CD14-positive monocyte (primary cell): ENCODE data around the gene PDPK1. TPM values are rescaled to one million over a fixed set of nuclear protein-coding genes. Genes with fewer than 3 reads are reported as not detected.

Experiments used
- DNase-seq, 3 donors: peaks; one replicate each; pipeline ENCODE4 v3.0.0-alpha.2; 2011 to 2022
- H2AFZ ChIP-seq: 2 replicates; pipeline ENCODE4 v1.6.0; 2012; ENCODE audit warnings: mild to moderate bottlenecking, low read depth, low read length, inconsistent platforms; ENCODE audit not compliant: insufficient read depth, poor library complexity, severe bottlenecking
- H3K27ac ChIP-seq, 2 donors: 1 replicate in 1 of 2; 2 replicates in 1 of 2; pipeline ENCODE4 v1.5.1; 2012 to 2013; ENCODE audit warnings: low read length in 2 of 2, control low read depth in 1 of 2, inconsistent platforms in 1 of 2, low read depth in 1 of 2, mild to moderate bottlenecking in 1 of 2
- H3K27me3 ChIP-seq, 2 donors: one replicate each; pipeline versions ENCODE4 v1.6.0 to v1.6.1; 2011 to 2013; ENCODE audit warnings: low read length in 2 of 2; ENCODE audit not compliant: control insufficient read depth in 2 of 2, insufficient read depth in 2 of 2
- H3K36me3 ChIP-seq, 2 donors: replicated peaks in 1 of 2; 1 replicate in 1 of 2; 2 replicates in 1 of 2; pipeline versions ENCODE4 v1.5.1 to v1.6.1; 2012 to 2013; ENCODE audit warnings: low read length in 2 of 2, control low read depth in 1 of 2, inconsistent platforms in 1 of 2, mild to moderate bottlenecking in 1 of 2; ENCODE audit not compliant: insufficient read depth in 2 of 2, control insufficient read depth in 1 of 2
- H3K4me1 ChIP-seq, 2 donors: 1 replicate in 1 of 2; 2 replicates in 1 of 2; pipeline versions ENCODE4 v1.5.1 to v1.6.1; 2012 to 2013; ENCODE audit warnings: low read length in 2 of 2, control low read depth in 1 of 2, inconsistent platforms in 1 of 2, mild to moderate bottlenecking in 1 of 2, moderate library complexity in 1 of 2; ENCODE audit not compliant: insufficient read depth in 2 of 2, control insufficient read depth in 1 of 2
- H3K4me2 ChIP-seq: replicated peaks from 2 replicates; pipeline ENCODE3; 2012; ENCODE audit warnings: low read length, moderate library complexity, mild to moderate bottlenecking; ENCODE audit not compliant: poor library complexity, severe bottlenecking; ENCODE audit errors: extremely low read depth
- H3K4me3 ChIP-seq, 3 experiments: fragments of 200-600 bp in 1 of 3; sonication (generic) in 1 of 3; replicated peaks in 1 of 3; 1 replicate in 2 of 3; 2 replicates in 1 of 3; pipeline ENCODE4 v1.5.1; 2011 to 2013; ENCODE audit warnings: low read length in 3 of 3, mild to moderate bottlenecking in 3 of 3, control low read depth in 2 of 3, low read depth in 2 of 3, inconsistent platforms in 1 of 3, moderate library complexity in 1 of 3
- H3K79me2 ChIP-seq: 2 replicates; pipeline ENCODE4 v1.6.0; 2012; ENCODE audit warnings: mild to moderate bottlenecking, control low read depth, inconsistent platforms, low read length, moderate library complexity; ENCODE audit not compliant: insufficient read depth
- H3K9ac ChIP-seq: 2 replicates; pipeline ENCODE4 v1.6.0; 2017; ENCODE audit warnings: low read length, mild to moderate bottlenecking; ENCODE audit not compliant: insufficient read depth, poor library complexity, severe bottlenecking
- H3K9me3 ChIP-seq, 2 donors: replicated peaks in 1 of 2; 1 replicate in 1 of 2; 2 replicates in 1 of 2; pipeline versions ENCODE4 v1.5.1 to v1.6.1; 2012 to 2013; ENCODE audit warnings: low read length in 2 of 2, control low read depth in 1 of 2; ENCODE audit not compliant: control insufficient read depth in 1 of 2, insufficient read depth in 1 of 2
- H4K20me1 ChIP-seq: 2 replicates; pipeline ENCODE4 v1.6.0; 2012; ENCODE audit warnings: mild to moderate bottlenecking, low read length, control low read depth, moderate library complexity; ENCODE audit not compliant: insufficient read depth
- H3K27ac Mint-ChIP-seq, 7 donors: one replicate each; pipeline ENCODE4 v1.8.0; 2020; ENCODE audit warnings: mild to moderate bottlenecking in 7 of 7, mixed read lengths in 7 of 7, moderate library complexity in 6 of 7, inconsistent platforms in 2 of 7
- H3K27me3 Mint-ChIP-seq, 3 donors: one replicate each; pipeline ENCODE4 v1.8.0; 2021 to 2022; ENCODE audit warnings: low read depth in 3 of 3, mild to moderate bottlenecking in 3 of 3, mixed read lengths in 3 of 3, moderate library complexity in 3 of 3, inconsistent platforms in 1 of 3
- H3K36me3 Mint-ChIP-seq, 2 donors: one replicate each; pipeline ENCODE4 v1.8.0; 2020; ENCODE audit warnings: mixed read lengths in 2 of 2, inconsistent platforms in 1 of 2, mild to moderate bottlenecking in 1 of 2
- H3K4me1 Mint-ChIP-seq: one replicate; pipeline ENCODE4 v1.8.0; 2020; ENCODE audit warnings: mild to moderate bottlenecking, mixed read lengths
- H3K4me3 Mint-ChIP-seq, 2 donors: one replicate each; pipeline ENCODE4 v1.8.0; 2020; ENCODE audit warnings: mild to moderate bottlenecking in 2 of 2, mixed read lengths in 2 of 2, moderate library complexity in 1 of 2
- H3K9me3 Mint-ChIP-seq, 7 donors: one replicate each; pipeline ENCODE4 v1.8.0; 2020 to 2022; ENCODE audit warnings: mixed read lengths in 7 of 7, mild to moderate bottlenecking in 6 of 7, moderate library complexity in 6 of 7, inconsistent platforms in 2 of 7
- WGBS: methylation state at CpG from one replicate; pipeline ENCODE4 v1.1.5; 2013; ENCODE audit warnings: missing lambda C conversion rate; ENCODE audit not compliant: insufficient coverage; 5-methylcytosine and 5-hydroxymethylcytosine counted together
- intact Hi-C, 2 donors: fragments of 100-400 bp; cut with micrococcal nuclease; formaldehyde crosslinking; loops; one replicate each; pipeline versions ENCODE4 v1.15.0 to v1.15.1; 2023
- polyA plus RNA-seq, 3 donors: library from polyadenylated mRNA; depleted of rRNA in 1 of 3; unstranded in 2 of 3; stranded (reverse) in 1 of 3; fragments of 300-500 nt in 2 of 3; fragments of >200 nt in 1 of 3; fragmentation: Illumina TruSeq in 2 of 3; gene quantifications; 1 replicate in 2 of 3; 2 replicates in 1 of 3; pipeline ENCODE4 v1.2.3, GENCODE V29; 2012 to 2021
- TF ChIP-seq, protein P1 (sequence below): fragments of 200-600 bp; IDR thresholded peaks from one replicate; pipeline ENCODE4 v1.8.0; 2022; ENCODE audit warnings: antibody characterized with exemption, mild to moderate bottlenecking

The PDPK1 gene
- polyA plus RNA-seq, 3 donors, result 35.6 to 45.9 (median 38.6) TPM

DNA sequence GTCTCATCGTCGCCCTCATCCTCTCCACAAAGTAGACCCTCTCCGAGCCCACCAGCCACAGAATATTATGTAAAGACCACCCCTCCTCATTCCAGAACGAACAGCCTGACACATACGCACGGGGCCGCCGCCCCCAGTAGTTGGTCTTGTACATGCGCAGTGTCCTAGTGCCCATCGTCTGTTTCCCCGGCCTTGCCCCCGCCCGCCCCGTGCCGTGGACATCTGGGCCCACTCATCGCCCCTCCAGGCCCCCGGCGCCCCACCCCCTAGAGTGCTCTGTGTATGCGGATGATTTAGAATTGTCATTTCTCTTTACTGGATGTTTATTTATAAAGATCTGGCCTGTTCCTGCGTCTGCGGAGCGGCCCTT lies 18.1 kb upstream of the PDPK1 start:
- H3K4me2 ChIP-seq, result peak overlapping the region; percentile 99
- peaks cover 81% of the 10 kb centered on the region for H3K79me2 ChIP-seq
- H3K4me3 Mint-ChIP-seq, result peak overlapping the region; percentile 74 to 75
- H3K36me3 Mint-ChIP-seq, result peaks cover 55 to 76% of the 10 kb centered on the region in 2 donors
- H3K27ac Mint-ChIP-seq, result peak overlapping the region; percentile 94 to 99 (median 96)
- intact Hi-C loops, result loop anchor here (1.0 to 2.0 kb wide), 2 partner anchors 13 to 21 kb away; no protein-coding TSS in a partner anchor
- peaks cover 35 to 36% of the 10 kb centered on the region in 2 donors for H3K36me3 ChIP-seq
- peak in 1 of 3 donors; percentile 8 for DNase-seq
- peaks cover 59% of the 10 kb centered on the region for H3K4me1 Mint-ChIP-seq
- H4K20me1 ChIP-seq, result peaks cover 94% of the 10 kb centered on the region
- peak overlapping the region; percentile 36 for H3K9ac ChIP-seq
- peaks cover 0 to 3% (median 0%) of the 10 kb centered on the region in 3 donors for H3K27me3 Mint-ChIP-seq
- 53% methylated on average over 7 of the region's 22 CpGs for WGBS
- H3K4me3 ChIP-seq, result peak overlapping the region in 1 of 3 experiments; percentile 100
- H3K27ac ChIP-seq, result peak overlapping the region; percentile 96
- H3K4me1 ChIP-seq, result peaks cover 57 to 61% of the 10 kb centered on the region in 2 donors
- peaks cover 0 to 6% (median 0%) of the 10 kb centered on the region in 7 donors for H3K9me3 Mint-ChIP-seq
- H3K9me3 ChIP-seq, result no peaks in the 10 kb centered on the region
- no peak overlapping the region for H2AFZ ChIP-seq
- H3K27me3 ChIP-seq, result no peaks in the 10 kb centered on the region
- TF ChIP-seq, protein P1, sequence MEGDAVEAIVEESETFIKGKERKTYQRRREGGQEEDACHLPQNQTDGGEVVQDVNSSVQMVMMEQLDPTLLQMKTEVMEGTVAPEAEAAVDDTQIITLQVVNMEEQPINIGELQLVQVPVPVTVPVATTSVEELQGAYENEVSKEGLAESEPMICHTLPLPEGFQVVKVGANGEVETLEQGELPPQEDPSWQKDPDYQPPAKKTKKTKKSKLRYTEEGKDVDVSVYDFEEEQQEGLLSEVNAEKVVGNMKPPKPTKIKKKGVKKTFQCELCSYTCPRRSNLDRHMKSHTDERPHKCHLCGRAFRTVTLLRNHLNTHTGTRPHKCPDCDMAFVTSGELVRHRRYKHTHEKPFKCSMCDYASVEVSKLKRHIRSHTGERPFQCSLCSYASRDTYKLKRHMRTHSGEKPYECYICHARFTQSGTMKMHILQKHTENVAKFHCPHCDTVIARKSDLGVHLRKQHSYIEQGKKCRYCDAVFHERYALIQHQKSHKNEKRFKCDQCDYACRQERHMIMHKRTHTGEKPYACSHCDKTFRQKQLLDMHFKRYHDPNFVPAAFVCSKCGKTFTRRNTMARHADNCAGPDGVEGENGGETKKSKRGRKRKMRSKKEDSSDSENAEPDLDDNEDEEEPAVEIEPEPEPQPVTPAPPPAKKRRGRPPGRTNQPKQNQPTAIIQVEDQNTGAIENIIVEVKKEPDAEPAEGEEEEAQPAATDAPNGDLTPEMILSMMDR, result no peak

DNA sequence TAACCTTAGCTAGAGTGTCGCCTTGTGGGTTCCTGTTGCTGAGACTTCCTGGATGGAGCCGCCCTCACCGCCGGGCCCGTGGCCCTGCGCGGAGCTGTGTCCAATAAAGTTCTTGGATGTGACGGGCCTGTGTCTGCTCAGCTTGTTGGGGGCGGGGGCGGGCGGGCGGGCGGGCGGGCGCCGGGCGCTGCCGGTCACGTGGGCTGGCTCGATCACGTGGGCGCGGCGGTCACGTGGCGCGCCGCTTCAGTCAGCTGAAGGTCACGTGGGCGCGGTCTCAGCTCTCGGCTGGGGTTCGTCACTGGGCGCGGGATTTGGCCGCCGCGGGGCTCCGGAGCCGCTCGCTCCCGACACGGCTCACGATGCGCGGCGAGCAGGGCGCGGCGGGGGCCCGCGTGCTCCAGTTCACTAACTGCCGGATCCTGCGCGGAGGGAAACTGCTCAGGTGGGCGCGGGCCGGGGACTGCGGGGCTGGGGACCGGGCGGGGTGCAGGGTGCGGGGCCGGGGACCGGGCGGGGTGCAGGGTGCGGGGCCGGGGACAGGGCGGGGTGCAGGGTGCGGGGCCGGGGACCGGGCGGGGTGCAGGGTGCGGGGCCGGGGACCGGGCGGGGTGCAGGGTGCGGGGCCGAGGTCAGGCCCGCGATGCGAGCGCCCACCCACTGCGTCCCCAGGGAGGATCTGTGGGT lies 17.6 kb upstream of the PDPK1 start, which contains the start of gene AMDHD2:
Gene AMDHD2 (plus strand): TSS at position 275 of the 687 bp plus-strand sequence. CDS start 88 bp downstream, at position 363.
- Histone ChIP-seq H3K9me3 (no peaks in the 10 kb centered on the region), H3K27ac (peak within 1 kb of the TSS; percentile 96), H3K36me3 (peaks cover 39 to 40% of the 10 kb centered on the region in 2 donors), H3K4me3 (peak within 1 kb of the TSS; percentile 30 to 100 (median 62)), H2AFZ (no peak within 1 kb of the TSS), H3K9ac (peak within 1 kb of the TSS; percentile 54), H3K4me2 (peak within 1 kb of the TSS; percentile 99), H4K20me1 (peaks cover 94% of the 10 kb centered on the region), H3K4me1 (peaks cover 56 to 57% of the 10 kb centered on the region in 2 donors), H3K27me3 (no peaks in the 10 kb centered on the region), H3K79me2 (peaks cover 76% of the 10 kb centered on the region)
- Mint-ChIP-seq H3K9me3 (peaks cover 0 to 4% (median 0%) of the 10 kb centered on the region in 7 donors), H3K4me3 (peak within 1 kb of the TSS; percentile 90 to 92), H3K36me3 (peaks cover 59 to 76% of the 10 kb centered on the region in 2 donors), H3K4me1 (peaks cover 62% of the 10 kb centered on the region), H3K27me3 (peaks cover 0 to 1% (median 0%) of the 10 kb centered on the region in 3 donors), H3K27ac (peak within 1 kb of the TSS; percentile 96 to 100 (median 99))
- peak; percentile 87 to 95 (median 94) for DNase-seq
- WGBS, result under 1% methylated on average over 81 of the region's 83 CpGs
- TF ChIP-seq, protein P1, result no peak
- intact Hi-C loops, result loop anchor here in 1 of 2 donors (1.0 kb wide), 1 partner anchor 12 kb away; no protein-coding TSS in a partner anchor
